Sciatic nerve (tissue), 2 donors: ENCODE data around the gene GPR63. TPM values are rescaled to one million over a fixed set of nuclear protein-coding genes. Genes with fewer than 3 reads are reported as not detected.
"Not testable (repeated sequence)": the region's sequence is repeated elsewhere in the genome, so short reads cannot be mapped to it uniquely, and the experiment has no call there.

Experiments used
- ATAC-seq: fragments of 200-7000 bp; cut with Tn5 transposase; one replicate; pipeline ENCODE4 v1.9.1; 2020; ENCODE audit warnings: mild to moderate bottlenecking, moderate library complexity
- DNase-seq: peaks from one replicate; pipeline ENCODE4 v3.0.0-alpha.2; 2020; ENCODE audit warnings: low spot score
- intact Hi-C: fragments of 100-400 bp; cut with DNase I; formaldehyde crosslinking; loops from one replicate; pipeline ENCODE4 v1.14.2; 2022
- total RNA-seq: library from RNA; stranded (reverse); fragmentation: NEBNext Ultra II Directional; extraction: Animal tissue kit (Norgen Biotek cat#: 25700); gene quantifications from one replicate; pipeline ENCODE4 v1.2.1, GENCODE V29; 2021
- donor health status: DM: no; HTN: no; CAD: no.
- donor health status: DM: no; HTN: no; CAD: no.

GPR63 gene
- total RNA-seq = 0.49 TPM

- DNase-seq = peak; percentile 71
- intact Hi-C loops = no loop called here
- peak; percentile 80 for ATAC-seq
Measured at GRCh38 chr6:96837081-96837971, at the start of gene GPR63. Gene GPR63, minus strand, starts transcription at chr6:96837477. Its CDS starts 37,746 bp downstream, at chr6:96799731.

- DNase-seq = no peak
- ATAC-seq = no peak
- intact Hi-C loops = no loop called here
Measured at GRCh38 chr6:96886519-96886918, 49.2 kb upstream of the GPR63 start.

GRCh38 chr6:96885187-96885631, 47.9 kb upstream of the GPR63 start:
- intact Hi-C loops, DNase-seq, ATAC-seq: not testable (repeated sequence)

- ATAC-seq (no peak), DNase-seq (no peak)
- intact Hi-C loops = no loop called here
Measured at GRCh38 chr6:96878143-96878542, 40.9 kb upstream of the GPR63 start.

- DNase-seq (no peak), ATAC-seq (no peak)
- intact Hi-C loops = no loop called here
Measured at GRCh38 chr6:96876886-96877545, 39.7 kb upstream of the GPR63 start.

- DNase-seq (no peak), ATAC-seq (no peak)
- intact Hi-C loops = no loop called here
Measured at GRCh38 chr6:96872976-96873375, 35.7 kb upstream of the GPR63 start.

GRCh38 chr6:96865055-96865405, 27.8 kb upstream of the GPR63 start:
- DNase-seq (no peak), ATAC-seq (no peak)
- intact Hi-C loops = no loop called here

GRCh38 chr6:96864216-96865054, 27.2 kb upstream of the GPR63 start:
- ATAC-seq = no peak
- intact Hi-C loops = no loop called here
- no peak for DNase-seq

GRCh38 chr6:96862560-96862959, 25.3 kb upstream of the GPR63 start:
- no peak for DNase-seq
- ATAC-seq = no peak
- intact Hi-C loops = no loop called here

GRCh38 chr6:96861588-96861987, 24.3 kb upstream of the GPR63 start:
- intact Hi-C loops = no loop called here
- DNase-seq (no peak), ATAC-seq (no peak)

- intact Hi-C loops = no loop called here
- DNase-seq (no peak), ATAC-seq (no peak)
Measured at GRCh38 chr6:96856856-96857255, 19.6 kb upstream of the GPR63 start.

- ATAC-seq = no peak
- DNase-seq = no peak
- intact Hi-C loops = no loop called here
Measured at GRCh38 chr6:96853083-96853482, 15.8 kb upstream of the GPR63 start.

- intact Hi-C loops = no loop called here
- ATAC-seq (no peak), DNase-seq (no peak)
Measured at GRCh38 chr6:96852605-96853004, 15.3 kb upstream of the GPR63 start.

GRCh38 chr6:96851858-96852257, 14.6 kb upstream of the GPR63 start:
- intact Hi-C loops = no loop called here
- ATAC-seq (no peak), DNase-seq (no peak)

GRCh38 chr6:96849615-96850014, 12.3 kb upstream of the GPR63 start:
- ATAC-seq = no peak
- DNase-seq = no peak
- intact Hi-C loops = no loop called here

- ATAC-seq (no peak), DNase-seq (no peak)
- intact Hi-C loops = no loop called here
Measured at GRCh38 chr6:96844530-96844929, 7.3 kb upstream of the GPR63 start.

GRCh38 chr6:96841345-96841744, 4.1 kb upstream of the GPR63 start:
- ATAC-seq = no peak
- intact Hi-C loops = no loop called here
- no peak for DNase-seq

GRCh38 chr6:96836631-96837080, 621 bp downstream of the GPR63 start:
- intact Hi-C loops = no loop called here
- DNase-seq (no peak), ATAC-seq (peak; percentile 40)

GRCh38 chr6:96834070-96834469, 3.2 kb downstream of the GPR63 start:
- no peak for ATAC-seq
- intact Hi-C loops = no loop called here

More at GRCh38 chr6:96834070-96834469, 3.2 kb downstream of the GPR63 start:
- DNase-seq = no peak
